HEK293 (cell line): Measurements from ENCODE around the gene MPPE1.
A peak's percentile ranks its signal among the peaks of the same experiment; 100 is the strongest.

Source experiments
- CTCF ChIA-PET: fragments of 350-600 bp; formaldehyde crosslinking; extraction: SDS; loops from one replicate; lab custom pipeline; 2021; ENCODE audit warnings: antibody characterized with exemption; lab: Yijun Ruan, JAX
- POLR2A ChIA-PET: fragments of 300-600 bp; formaldehyde crosslinking; extraction: SDS; loops from one replicate; lab custom pipeline; 2020; ENCODE audit warnings: antibody characterized with exemption, inconsistent platforms; lab: Yijun Ruan, JAX
- H3K27ac ChIP-seq: fragments of 200-500 bp; sonication (Bioruptor generic); 2 replicates; pipeline ENCODE4 v1.5.1; 2014; ENCODE audit warnings: low read depth, low read length, control low read depth, inconsistent platforms; ENCODE audit errors: extremely low read depth
- H3K36me3 ChIP-seq, 2 experiments: fragments of 200-500 bp in 1 of 2; sonication (Bioruptor generic) in 1 of 2; 1 replicate in 1 of 2; 2 replicates in 1 of 2; pipeline ENCODE4 v1.5.1; 2014 to 2017; ENCODE audit warnings: inconsistent platforms in 2 of 2, low read length in 2 of 2; ENCODE audit not compliant: control insufficient read depth in 2 of 2, insufficient read depth in 1 of 2
- H3K4me1 ChIP-seq: fragments of 200-500 bp; sonication (Bioruptor generic); 2 replicates; pipeline ENCODE4 v1.5.1; 2014; ENCODE audit warnings: mild to moderate bottlenecking, low read length, inconsistent platforms; ENCODE audit not compliant: control insufficient read depth, insufficient read depth
- H3K4me3 ChIP-seq: 2 replicates; pipeline ENCODE4 v1.5.1; 2011; ENCODE audit warnings: low read depth, mild to moderate bottlenecking, control low read depth, low read length, moderate library complexity
- H3K9me3 ChIP-seq: fragments of 200-500 bp; sonication (Bioruptor generic); 2 replicates; pipeline ENCODE4 v1.5.1; 2014; ENCODE audit warnings: low read depth, low read length, inconsistent platforms; ENCODE audit not compliant: control insufficient read depth, insufficient read depth
- BCL11A ChIP-seq: fragments of 450-650 bp; formaldehyde crosslinking; IDR thresholded peaks from 2 replicates; pipeline ENCODE4 v1.5.1; 2016; ENCODE audit warnings: low read depth, missing biosample characterization, missing genetic modification characterization
- PRDM1 ChIP-seq: fragments of 450-650 bp; formaldehyde crosslinking; IDR thresholded peaks from 2 replicates; pipeline ENCODE4; 2016; ENCODE audit warnings: missing biosample characterization, missing genetic modification characterization
- RBAK ChIP-seq: fragments of 450-650 bp; formaldehyde crosslinking; IDR thresholded peaks from 2 replicates; pipeline ENCODE4 v1.5.1; 2016; ENCODE audit warnings: missing biosample characterization, missing genetic modification characterization
- SETDB1 ChIP-seq: IDR thresholded peaks from one replicate; pipeline ENCODE4 v1.6.1; 2017; ENCODE audit warnings: mild to moderate bottlenecking, low read length, moderate library complexity, mixed read lengths; ENCODE audit not compliant: insufficient read length
- YY1 ChIP-seq: fragments of 450-650 bp; formaldehyde crosslinking; IDR thresholded peaks from 2 replicates; pipeline ENCODE4 v1.5.1; 2018; ENCODE audit warnings: missing biosample characterization, missing genetic modification characterization
- ZNF24 ChIP-seq: fragments of 450-650 bp; formaldehyde crosslinking; IDR thresholded peaks from 2 replicates; pipeline ENCODE4 v1.5.1; 2016; ENCODE audit warnings: missing biosample characterization, missing genetic modification characterization
- ZNF335 ChIP-seq: fragments of 450-650 bp; formaldehyde crosslinking; conservative IDR thresholded peaks from 2 replicates; pipeline ENCODE4 v1.5.1; 2016; ENCODE audit warnings: missing biosample characterization, missing genetic modification characterization
- ZNF341 ChIP-seq: fragments of 450-650 bp; formaldehyde crosslinking; IDR thresholded peaks from 2 replicates; pipeline ENCODE4; 2016; ENCODE audit warnings: low read depth, missing biosample characterization, missing genetic modification characterization
- ZNF510 ChIP-seq: fragments of 450-650 bp; formaldehyde crosslinking; IDR thresholded peaks from 2 replicates; pipeline ENCODE4 v1.5.1; 2018; ENCODE audit warnings: mild to moderate bottlenecking, missing genetic modification characterization, missing biosample characterization; ENCODE audit not compliant: insufficient replicate concordance
- ZNF530 ChIP-seq: fragments of 450-650 bp; formaldehyde crosslinking; IDR thresholded peaks from 2 replicates; pipeline ENCODE4 v1.5.1; 2016; ENCODE audit warnings: low read depth, missing biosample characterization, missing genetic modification characterization
- ZNF549 ChIP-seq: fragments of 450-650 bp; IDR thresholded peaks from 2 replicates; pipeline ENCODE4 v1.5.1; 2018; ENCODE audit warnings: missing biosample characterization, missing genetic modification characterization, mild to moderate bottlenecking, inconsistent platforms, moderate library complexity
- ZNF558 ChIP-seq: fragments of 450-650 bp; formaldehyde crosslinking; IDR thresholded peaks from 2 replicates; pipeline ENCODE4 v1.5.1; 2016; ENCODE audit warnings: missing biosample characterization, missing genetic modification characterization
- ZNF626 ChIP-seq: fragments of 450-650 bp; sonication (Bioruptor Pico); formaldehyde crosslinking; IDR thresholded peaks from 2 replicates; pipeline ENCODE4 v1.5.1; 2018; ENCODE audit warnings: missing biosample characterization, missing genetic modification characterization, inconsistent platforms
- ZNF707 ChIP-seq: fragments of 450-650 bp; formaldehyde crosslinking; IDR thresholded peaks from 2 replicates; pipeline ENCODE4 v1.5.1; 2016; ENCODE audit warnings: missing biosample characterization, missing genetic modification characterization
- ZSCAN18 ChIP-seq: fragments of 450-650 bp; formaldehyde crosslinking; IDR thresholded peaks from 2 replicates; pipeline ENCODE4 v1.5.1; 2016; ENCODE audit warnings: missing biosample characterization, missing genetic modification characterization
- ZSCAN4 ChIP-seq: fragments of 450-650 bp; formaldehyde crosslinking; IDR thresholded peaks from 2 replicates; pipeline ENCODE4 v1.5.1; 2017; ENCODE audit warnings: missing biosample characterization, missing genetic modification characterization

MPPE1 gene

GRCh38 chr18:11862468-11863137, 45.5 kb downstream of the MPPE1 start:
- H3K27ac ChIP-seq = no peak overlapping the region
- no peak for TF ChIP-seq ZNF510 (tag by site-specific recombination)
- no peak for TF ChIP-seq SETDB1
- no peak for TF ChIP-seq ZNF335 (tag by site-specific recombination)
- no peak for TF ChIP-seq BCL11A (tag by site-specific recombination)
- no peak for TF ChIP-seq ZNF626 (tag by site-specific recombination)
- no peak for TF ChIP-seq ZNF341
- no peak for TF ChIP-seq ZNF707 (tag by site-specific recombination)
- no peaks in the 10 kb centered on the region; a peak in 1 of 3 replicates for H3K36me3 ChIP-seq
- POLR2A ChIA-PET = interaction anchor here (0.7 kb wide), 1 partner anchor 12 kb away, joined by 4 read pairs; no protein-coding TSS in a partner anchor
- no peaks in the 10 kb centered on the region for H3K9me3 ChIP-seq
- CTCF ChIA-PET = interaction anchor here (0.9 kb wide), 1 partner anchor 177 kb away, joined by 3 read pairs; no protein-coding TSS in a partner anchor
- peaks cover 3% of the 10 kb centered on the region; the same call in 1 of the 2 replicates for H3K4me1 ChIP-seq
- no peak overlapping the region for H3K4me3 ChIP-seq

- Histone ChIP-seq H3K9me3 (no peaks in the 10 kb centered on the region), H3K36me3 (no peaks in the 10 kb centered on the region; a peak in 1 of 3 replicates), H3K4me3 (no peak overlapping the region), H3K27ac (no peak overlapping the region), H3K4me1 (peaks cover 12% of the 10 kb centered on the region)
- POLR2A ChIA-PET = interaction anchor here (0.7 kb wide), 1 partner anchor 11 kb away, joined by 4 read pairs; no protein-coding TSS in a partner anchor
- TF ChIP-seq ZSCAN4 (tag by site-specific recombination) (peak; percentile 53), ZNF24 (no peak), ZNF549 (tag by site-specific recombination) (no peak), PRDM1 (tag by site-specific recombination) (peak; percentile 82), RBAK (tag by site-specific recombination) (no peak)
- CTCF ChIA-PET = interaction anchor here (0.5 to 0.9 kb wide), 2 partner anchors 177 to 401 kb away, joined by 3 read pairs; no protein-coding TSS in a partner anchor
These were observed 46.4 kb downstream of the MPPE1 start for GRCh38 chr18:11861583-11862288.

GRCh38 chr18:11860594-11861450, 47.3 kb downstream of the MPPE1 start:
- POLR2A ChIA-PET = no interaction called here
- no peak overlapping the region for H3K27ac ChIP-seq
- CTCF ChIA-PET = interaction anchor here (0.8 to 1.1 kb wide), 3 partner anchors 10 to 411 kb away, joined by 3 read pairs; no protein-coding TSS in a partner anchor

More at GRCh38 chr18:11860594-11861450, 47.3 kb downstream of the MPPE1 start:
- H3K4me1 ChIP-seq = peaks cover 13% of the 10 kb centered on the region
- H3K9me3 ChIP-seq = no peaks in the 10 kb centered on the region
- no peaks in the 10 kb centered on the region; a peak in 1 of 3 replicates for H3K36me3 ChIP-seq
- TF ChIP-seq ZNF558 = no peak
- TF ChIP-seq YY1 = no peak
- no peak for TF ChIP-seq ZNF530 (tag by site-specific recombination)
- TF ChIP-seq ZSCAN18 = no peak
- H3K4me3 ChIP-seq = no peak overlapping the region
